ENCODE data around the gene SCEL. TPM values are rescaled to one million over a fixed set of nuclear protein-coding genes. Genes with fewer than 3 reads are reported as not detected.

SCEL gene
- total and polyA plus RNA-seq, 8 donors: 0.19 to 76.8 (median 1.0) TPM; not detected in 4

DNA sequence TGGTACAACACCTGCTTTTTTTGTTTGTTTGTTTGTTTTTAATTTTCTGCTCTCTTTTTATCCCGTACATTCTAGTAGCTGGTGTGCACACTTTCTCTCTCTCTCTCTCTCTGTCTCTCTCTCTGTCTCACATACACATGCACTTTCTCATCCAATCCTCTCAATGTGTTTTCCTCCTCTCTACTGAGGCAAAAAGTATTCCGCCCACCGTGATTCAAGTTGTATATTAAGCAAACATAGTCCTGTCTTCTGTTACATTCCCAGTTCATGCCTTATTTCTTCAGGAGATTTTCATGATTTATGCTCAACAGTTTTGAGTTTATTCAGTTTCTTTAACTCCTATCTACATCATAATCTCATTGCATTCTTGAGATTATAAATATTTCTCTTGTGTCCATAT, 38.2 kb upstream of the SCEL start:
- TF ChIP-seq EP300 (IDR thresholded peaks at IDR 0.05): no peak
- TF ChIP-seq POLR2AphosphoS5 (IDR thresholded peaks at IDR 0.05): no peak
- TF ChIP-seq POLR2A (IDR thresholded peaks at IDR 0.05): no peak
- TF ChIP-seq, protein P1, sequence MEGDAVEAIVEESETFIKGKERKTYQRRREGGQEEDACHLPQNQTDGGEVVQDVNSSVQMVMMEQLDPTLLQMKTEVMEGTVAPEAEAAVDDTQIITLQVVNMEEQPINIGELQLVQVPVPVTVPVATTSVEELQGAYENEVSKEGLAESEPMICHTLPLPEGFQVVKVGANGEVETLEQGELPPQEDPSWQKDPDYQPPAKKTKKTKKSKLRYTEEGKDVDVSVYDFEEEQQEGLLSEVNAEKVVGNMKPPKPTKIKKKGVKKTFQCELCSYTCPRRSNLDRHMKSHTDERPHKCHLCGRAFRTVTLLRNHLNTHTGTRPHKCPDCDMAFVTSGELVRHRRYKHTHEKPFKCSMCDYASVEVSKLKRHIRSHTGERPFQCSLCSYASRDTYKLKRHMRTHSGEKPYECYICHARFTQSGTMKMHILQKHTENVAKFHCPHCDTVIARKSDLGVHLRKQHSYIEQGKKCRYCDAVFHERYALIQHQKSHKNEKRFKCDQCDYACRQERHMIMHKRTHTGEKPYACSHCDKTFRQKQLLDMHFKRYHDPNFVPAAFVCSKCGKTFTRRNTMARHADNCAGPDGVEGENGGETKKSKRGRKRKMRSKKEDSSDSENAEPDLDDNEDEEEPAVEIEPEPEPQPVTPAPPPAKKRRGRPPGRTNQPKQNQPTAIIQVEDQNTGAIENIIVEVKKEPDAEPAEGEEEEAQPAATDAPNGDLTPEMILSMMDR (IDR thresholded peaks at IDR 0.05): no peak
- intact Hi-C loops (cut with DNase I; ENCODE audit: low total_unique reads): loop anchor here (10.0 kb wide), 1 partner anchor 67 kb away; no protein-coding TSS in a partner anchor
- 63 to 70% (median 68%) methylated on average over 3 of the region's 3 CpGs for WGBS, 5 donors
- no peak overlapping the region for H3K27ac ChIP-seq
- H3K36me3 ChIP-seq: no peaks in the 10 kb centered on the region
- no peaks in the 10 kb centered on the region for H3K4me1 ChIP-seq
- no peak for DNase-seq
- H3K27me3 ChIP-seq: no peaks in the 10 kb centered on the region
- no peak overlapping the region for H3K4me3 ChIP-seq
- H3K9me3 ChIP-seq: no peaks in the 10 kb centered on the region

DNA sequence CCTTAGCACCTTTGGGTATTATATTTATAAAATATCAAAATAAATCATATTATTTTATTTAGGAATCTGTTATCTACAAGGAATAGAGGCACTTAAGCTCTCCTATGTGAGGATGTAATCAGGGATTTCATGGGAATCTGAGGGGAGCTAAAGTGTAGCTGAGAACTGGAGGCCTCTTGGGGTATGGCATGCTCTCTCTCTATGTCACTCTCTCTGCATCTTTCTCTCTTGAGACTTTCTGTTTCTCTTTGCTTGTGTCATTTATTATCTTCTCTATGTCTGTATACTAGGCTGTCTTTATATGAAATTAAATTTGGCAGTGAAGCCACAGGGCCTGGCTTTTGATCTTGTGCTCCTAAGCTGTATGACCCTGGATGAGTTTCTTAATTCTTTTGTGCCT, 37.7 kb upstream of the SCEL start:
- H3K27ac ChIP-seq: no peak overlapping the region
- H3K9me3 ChIP-seq: no peaks in the 10 kb centered on the region
- no peaks in the 10 kb centered on the region for H3K36me3 ChIP-seq
- H3K27me3 ChIP-seq: no peaks in the 10 kb centered on the region
- intact Hi-C loops (cut with DNase I; ENCODE audit: low total_unique reads): loop anchor here (10.0 kb wide), 1 partner anchor 67 kb away; no protein-coding TSS in a partner anchor
- no peak for DNase-seq
- no peak overlapping the region for H3K4me3 ChIP-seq
- H3K4me1 ChIP-seq: no peaks in the 10 kb centered on the region
- no peak for TF ChIP-seq POLR2AphosphoS5 (IDR thresholded peaks at IDR 0.05)
- TF ChIP-seq, protein P1 (IDR thresholded peaks at IDR 0.05): no peak
- no peak for TF ChIP-seq POLR2A (IDR thresholded peaks at IDR 0.05)
- no peak for TF ChIP-seq EP300 (IDR thresholded peaks at IDR 0.05)

DNA sequence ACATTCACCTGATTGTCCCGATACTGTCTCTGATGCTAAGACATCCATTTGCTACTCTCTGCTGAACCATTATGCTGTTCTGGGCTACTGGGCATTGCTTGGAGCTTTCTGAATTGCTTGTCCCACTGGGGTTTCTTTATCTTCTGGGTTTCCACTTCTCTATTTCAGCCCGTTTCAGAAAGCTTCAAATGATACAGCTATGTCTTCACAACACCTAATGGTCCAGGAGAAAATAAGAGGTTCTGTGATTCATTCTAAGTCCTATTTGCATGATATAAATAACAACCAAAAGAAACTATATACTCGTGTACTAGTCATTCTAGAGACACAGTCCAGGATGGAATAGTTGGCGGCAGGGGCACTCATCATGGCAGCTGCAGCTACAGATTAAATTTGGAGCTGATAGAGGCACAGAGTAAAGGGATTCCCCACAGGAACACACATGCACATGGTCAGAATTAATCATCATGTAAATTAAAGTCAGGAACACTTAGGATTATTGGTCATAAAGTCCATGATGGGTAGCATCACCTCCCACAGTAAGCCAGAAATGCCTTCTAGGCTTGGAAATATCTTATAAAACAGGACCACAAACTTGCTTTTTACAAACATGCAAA, 33.3 kb upstream of the SCEL start:
- intact Hi-C loops (cut with DNase I; ENCODE audit: low total_unique reads): no loop called here
- TF ChIP-seq POLR2A (IDR thresholded peaks at IDR 0.05): no peak
- no peak for TF ChIP-seq EP300 (IDR thresholded peaks at IDR 0.05)
- TF ChIP-seq POLR2AphosphoS5 (IDR thresholded peaks at IDR 0.05): no peak
- TF ChIP-seq, protein P1 (IDR thresholded peaks at IDR 0.05): no peak
- DNase-seq: no peak
- Histone ChIP-seq H3K4me1 (no peaks in the 10 kb centered on the region), H3K27me3 (no peaks in the 10 kb centered on the region), H3K9me3 (no peaks in the 10 kb centered on the region), H3K4me3 (no peak overlapping the region), H3K36me3 (no peaks in the 10 kb centered on the region), H3K27ac (no peak overlapping the region)
- 75 to 87% (median 77%) methylated on average over 4 of the region's 4 CpGs for WGBS, 5 donors

DNA sequence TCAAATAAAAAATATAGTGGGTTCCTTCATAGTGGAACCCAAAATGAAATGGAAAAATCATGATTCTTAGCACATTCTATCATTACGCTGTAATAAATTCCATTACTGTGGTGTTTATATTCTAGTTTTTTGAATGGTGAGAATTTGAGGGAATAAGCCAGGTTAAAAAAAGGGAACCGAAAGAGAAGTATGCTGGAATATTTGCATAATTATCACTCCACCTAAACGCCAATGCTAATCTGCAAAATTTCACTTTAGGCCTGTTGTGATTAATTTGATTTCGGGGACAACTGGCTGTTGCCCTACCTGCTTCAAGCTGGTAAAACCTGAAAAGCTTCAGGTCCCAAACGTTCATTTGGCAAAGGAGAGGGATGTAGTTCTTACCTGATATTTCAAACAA, 32.1 kb upstream of the SCEL start:
- H3K36me3 ChIP-seq: no peaks in the 10 kb centered on the region
- no peaks in the 10 kb centered on the region for H3K9me3 ChIP-seq
- no peaks in the 10 kb centered on the region for H3K4me1 ChIP-seq
- intact Hi-C loops (cut with DNase I; ENCODE audit: low total_unique reads): no loop called here
- no peak for DNase-seq
- H3K4me3 ChIP-seq: no peak overlapping the region
- no peak for TF ChIP-seq POLR2AphosphoS5 (IDR thresholded peaks at IDR 0.05)
- TF ChIP-seq EP300 (IDR thresholded peaks at IDR 0.05): no peak
- no peak for TF ChIP-seq POLR2A (IDR thresholded peaks at IDR 0.05)
- TF ChIP-seq, protein P1 (IDR thresholded peaks at IDR 0.05): no peak
- WGBS, 5 donors: 55 to 76% (median 72%) methylated on average over 5 of the region's 5 CpGs
- no peak overlapping the region for H3K27ac ChIP-seq
- no peaks in the 10 kb centered on the region for H3K27me3 ChIP-seq
